Measurements from ENCODE around the gene RUSC2.
"Not testable (repeated sequence)": the region's sequence is repeated elsewhere in the genome, so short reads cannot be mapped to it uniquely, and the experiment has no call there.

Gene RUSC2

DNA sequence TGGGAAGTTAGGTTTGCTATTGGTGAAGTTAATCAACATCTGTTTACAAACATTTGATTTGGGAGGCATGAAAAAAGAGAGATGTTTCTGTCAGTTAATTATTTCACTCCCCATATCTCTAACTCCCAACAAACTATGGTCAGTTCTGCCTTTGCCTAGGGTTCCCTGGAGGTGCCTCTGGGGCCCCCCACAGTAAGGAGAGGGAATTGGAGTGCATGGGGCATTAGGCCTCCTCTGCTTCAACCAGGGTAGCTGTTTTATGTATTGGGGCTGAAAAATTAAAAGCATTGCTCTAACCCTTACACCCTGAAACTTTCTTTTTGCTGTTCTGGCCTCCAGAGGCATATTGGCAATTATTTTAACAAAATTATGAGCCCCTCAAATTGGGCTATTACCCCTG, 32.3 kb downstream of the RUSC2 start:
- no peak for DNase-seq

DNA sequence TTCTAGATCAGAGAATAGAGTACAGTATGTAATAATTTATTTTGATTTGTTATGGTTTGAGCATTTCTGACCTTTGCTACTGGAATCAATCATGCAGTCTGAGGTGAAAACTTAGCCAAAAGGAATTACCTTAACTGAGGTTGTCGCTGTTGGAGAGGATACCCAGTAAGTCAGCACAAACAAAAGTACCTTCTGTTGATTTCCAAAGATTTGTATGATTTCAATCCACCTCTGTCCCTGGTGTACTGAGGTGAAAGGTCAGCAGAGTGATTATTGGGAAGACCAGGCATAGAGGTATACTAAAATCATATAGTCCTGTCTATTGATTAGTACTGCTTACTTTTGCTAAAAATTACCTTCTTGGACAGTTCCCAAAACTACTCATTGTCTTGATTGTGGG, 32.8 kb downstream of the RUSC2 start:
- DNase-seq = no peak

DNA sequence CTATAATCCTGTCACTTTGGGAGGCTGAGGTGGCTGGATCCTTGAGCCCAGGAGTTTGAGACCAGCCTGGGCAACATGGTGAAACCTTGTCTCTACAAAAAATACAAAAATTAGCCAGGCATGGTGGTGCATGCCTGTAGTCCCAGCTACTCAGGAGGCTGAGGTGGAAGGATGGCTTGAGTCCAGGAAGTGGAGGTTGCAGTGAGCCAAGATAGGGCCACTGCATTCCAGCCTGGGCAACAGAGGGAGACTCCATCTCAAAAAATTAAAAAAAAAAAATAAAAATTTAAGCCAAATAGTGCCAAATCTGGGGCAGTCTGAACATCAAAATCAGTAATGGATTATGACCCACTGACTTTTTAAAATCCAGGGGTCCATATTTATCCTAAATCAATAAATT, 33.6 kb downstream of the RUSC2 start:
- not testable (repeated sequence) for DNase-seq

DNA sequence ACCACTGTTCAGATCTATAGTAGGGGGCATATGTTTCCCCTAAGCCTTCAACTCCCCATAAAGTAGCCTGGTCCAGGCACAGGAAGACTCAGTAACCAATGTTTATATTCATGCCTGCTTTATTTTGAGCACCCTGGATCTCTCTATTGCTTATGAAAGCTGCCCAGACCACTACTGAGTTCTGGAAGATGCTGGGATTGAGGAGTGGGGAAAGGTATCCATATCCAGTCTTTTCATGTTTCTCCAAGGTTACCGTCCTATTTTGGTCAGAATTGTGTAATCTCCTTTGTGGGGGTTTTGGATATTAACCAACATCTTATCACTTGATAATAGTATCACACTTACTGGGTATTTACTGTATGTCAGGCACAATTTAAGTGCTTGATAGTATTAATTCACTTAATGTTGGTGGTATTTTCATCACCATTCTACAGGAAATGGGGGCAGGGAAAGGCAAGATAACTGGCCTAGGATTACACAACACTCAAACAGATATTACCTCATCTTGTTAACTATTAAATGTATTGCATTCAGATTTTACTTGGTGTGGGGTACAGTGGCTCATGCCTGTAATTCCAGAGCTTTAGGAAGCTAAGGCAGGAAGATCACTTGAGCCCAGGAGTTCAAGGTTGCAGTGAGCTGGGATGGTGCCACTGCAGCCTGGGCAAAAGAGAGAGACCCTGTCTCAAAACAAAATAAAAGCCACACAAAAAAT, 36.3 kb downstream of the RUSC2 start:
- peak; percentile 86 for DNase-seq

DNA sequence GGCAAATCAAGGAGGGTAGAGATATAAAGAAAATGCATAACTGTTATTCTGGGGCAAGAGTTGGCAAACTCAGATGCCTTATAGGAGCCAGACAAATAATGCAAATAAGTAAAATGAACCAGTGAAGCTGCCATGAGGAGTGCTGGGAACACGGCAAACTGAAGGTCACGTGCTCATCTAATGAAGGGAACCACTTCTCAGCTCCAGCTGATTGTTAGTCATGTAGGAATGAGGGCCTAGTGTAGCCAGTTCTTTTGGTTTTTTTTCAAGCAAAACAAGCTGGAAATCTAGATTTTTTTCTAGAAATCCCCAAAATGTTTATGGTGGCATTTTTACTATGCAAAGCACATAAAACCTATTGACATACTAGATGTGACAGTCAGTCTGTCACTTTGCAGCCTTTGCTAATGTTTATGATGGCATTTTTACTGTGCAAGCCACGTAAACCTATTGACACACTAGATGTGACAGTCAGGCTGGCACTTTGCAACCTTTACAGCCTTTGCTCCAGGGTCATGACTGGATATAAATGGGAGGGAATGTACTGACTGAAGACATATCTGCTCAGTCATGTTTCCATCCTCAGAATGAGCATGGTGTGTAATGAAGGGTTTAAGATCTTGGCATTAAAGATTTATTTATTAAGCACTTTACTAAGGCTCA, 39.4 kb downstream of the RUSC2 start:
- DNase-seq = no peak

DNA sequence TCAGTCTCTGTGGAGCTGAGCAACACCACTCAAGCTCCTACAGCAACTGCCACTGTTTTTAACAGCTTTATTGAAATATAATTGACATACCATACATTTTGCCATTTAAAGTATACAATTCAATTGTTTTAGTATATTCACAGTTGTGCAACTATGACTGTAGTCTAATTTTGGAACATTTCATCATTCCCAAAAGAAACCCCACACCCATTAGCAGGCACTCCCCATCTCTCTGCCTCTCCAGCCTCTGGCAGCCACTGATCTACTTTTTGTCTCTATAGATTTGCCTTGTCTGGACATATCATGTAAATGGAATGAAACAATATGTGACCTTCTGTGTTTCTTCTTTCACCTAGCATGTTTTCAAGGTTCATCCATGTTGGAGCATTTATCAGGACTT, 43.5 kb downstream of the RUSC2 start:
- DNase-seq = peak; percentile 77

DNA sequence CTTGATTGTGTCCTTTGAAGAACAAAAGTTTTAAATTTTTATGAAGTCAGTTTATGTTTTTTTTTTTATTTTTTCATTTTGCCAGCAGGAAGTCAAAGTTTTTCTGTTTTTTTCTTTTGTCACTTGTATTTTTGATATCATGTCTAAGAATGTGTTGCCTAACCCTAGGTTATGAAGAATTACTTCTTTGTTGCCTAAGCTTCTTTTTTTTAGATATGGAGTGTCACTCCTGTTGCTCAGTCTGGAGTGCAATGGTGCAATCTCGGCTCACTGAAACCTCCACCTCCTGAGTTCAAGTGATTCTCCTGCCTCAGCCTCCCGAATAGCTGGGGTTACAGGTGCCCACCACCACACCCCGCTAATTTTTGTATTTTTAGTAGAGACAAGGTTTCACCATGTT, 45.0 kb downstream of the RUSC2 start:
- DNase-seq = not testable (repeated sequence)

DNA sequence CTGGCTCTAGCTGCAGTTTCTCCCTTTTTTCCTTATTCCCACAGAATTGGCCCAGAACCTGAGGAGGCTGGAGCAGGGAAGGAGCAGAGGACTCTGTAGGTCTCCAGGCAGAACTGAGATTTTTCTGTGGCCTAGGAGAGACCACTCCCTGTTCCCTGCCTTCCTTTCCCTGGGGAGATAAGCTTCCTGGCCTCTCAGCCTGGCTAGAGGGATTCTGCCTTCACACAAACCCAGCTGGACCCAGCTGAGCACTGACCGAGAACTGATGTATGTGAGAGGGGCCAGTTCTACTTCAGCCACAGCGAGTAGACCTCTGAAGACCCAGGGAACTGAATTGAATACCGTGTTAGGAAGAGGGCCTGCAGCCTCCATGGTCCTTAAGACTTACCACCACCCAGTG, 48.0 kb downstream of the RUSC2 start:
- peak; percentile 37 for DNase-seq

DNA sequence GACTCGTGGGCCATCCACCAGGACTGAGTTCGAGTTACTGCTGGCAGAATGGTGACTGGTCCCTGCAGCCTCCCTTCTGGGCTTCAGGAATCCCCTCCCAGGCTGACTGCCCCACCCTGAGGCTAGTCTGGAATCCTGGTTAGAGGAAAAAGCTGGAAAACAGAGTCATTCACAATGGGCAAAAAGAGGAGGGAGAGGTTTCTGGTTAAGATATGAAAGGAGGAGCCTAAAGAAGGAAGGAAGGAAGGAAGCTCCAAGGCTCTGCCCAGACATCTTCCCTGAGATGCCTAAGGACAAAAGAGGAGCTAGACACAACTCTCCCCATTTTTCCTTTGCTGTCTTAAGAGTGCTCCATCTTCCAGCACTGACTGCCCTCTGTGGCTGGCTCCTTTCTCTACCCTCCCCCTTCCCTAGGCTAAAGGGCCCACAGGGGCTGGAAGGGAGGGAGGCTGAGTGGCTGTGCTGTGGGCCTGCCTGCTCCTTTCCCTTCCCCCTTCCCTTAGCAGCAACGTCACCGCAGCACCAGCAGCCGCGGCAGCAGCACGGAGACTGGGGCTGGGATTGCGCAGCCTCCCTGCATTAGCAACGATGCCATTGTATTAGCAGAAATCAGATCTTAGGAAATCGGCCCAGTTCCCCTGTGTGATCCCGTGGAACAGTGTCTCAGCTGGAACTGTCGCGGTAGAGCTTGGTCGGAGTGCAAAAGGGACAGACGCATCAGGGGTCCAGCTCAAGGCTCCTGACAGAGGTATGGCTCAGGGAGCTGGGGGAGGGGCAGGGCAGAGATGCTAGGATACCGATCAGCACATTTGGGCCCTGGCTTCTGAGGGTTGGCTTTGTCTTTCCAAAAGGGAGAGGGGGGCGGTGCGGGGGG, 48.7 kb downstream of the RUSC2 start:
- peak; percentile 91 for DNase-seq
